GM19328 (cell line): Measurements from ENCODE around the gene FAAP20.

ENCODE experiments used
- ATAC-seq: cut with Tn5 transposase; IDR thresholded peaks from one replicate; pipeline ENCODE4 v1.9.1; 2021; ENCODE audit warnings: mild to moderate bottlenecking, moderate library complexity; ENCODE audit not compliant: unreplicated experiment

FAAP20 gene

GRCh38 chr1:2180297-2181245 lies 14.0 kb downstream of the FAAP20 start:
- ATAC-seq, result no peak

GRCh38 chr1:2179283-2180013 lies 15.1 kb downstream of the FAAP20 start:
- ATAC-seq, result no peak

GRCh38 chr1:2178875-2179274 lies 15.7 kb downstream of the FAAP20 start:
- ATAC-seq, result no peak

- ATAC-seq, result no peak
Measured at GRCh38 chr1:2177946-2178538, 16.5 kb downstream of the FAAP20 start.

GRCh38 chr1:2177541-2177940 lies 17.0 kb downstream of the FAAP20 start:
- no peak for ATAC-seq

GRCh38 chr1:2176615-2177014 lies 18.0 kb downstream of the FAAP20 start:
- ATAC-seq, result no peak

- ATAC-seq, result no peak
Measured at GRCh38 chr1:2175681-2176454, 18.7 kb downstream of the FAAP20 start.

- no peak for ATAC-seq
Measured at GRCh38 chr1:2175055-2175414, 19.5 kb downstream of the FAAP20 start.

GRCh38 chr1:2174348-2175054 lies 20.1 kb downstream of the FAAP20 start:
- no peak for ATAC-seq

- no peak for ATAC-seq
Measured at GRCh38 chr1:2173546-2174347, 20.8 kb downstream of the FAAP20 start.

GRCh38 chr1:2172551-2173146 lies 21.9 kb downstream of the FAAP20 start:
- no peak for ATAC-seq

GRCh38 chr1:2172012-2172411 lies 22.6 kb downstream of the FAAP20 start:
- ATAC-seq, result no peak

- no peak for ATAC-seq
Measured at GRCh38 chr1:2170211-2170610, 24.4 kb downstream of the FAAP20 start.

GRCh38 chr1:2169200-2169836 lies 25.3 kb downstream of the FAAP20 start:
- no peak for ATAC-seq

GRCh38 chr1:2168535-2168934 lies 26.0 kb downstream of the FAAP20 start:
- no peak for ATAC-seq

GRCh38 chr1:2168090-2168489 lies 26.5 kb downstream of the FAAP20 start:
- ATAC-seq, result no peak

- no peak for ATAC-seq
Measured at GRCh38 chr1:2166695-2167094, 27.9 kb downstream of the FAAP20 start.

- no peak for ATAC-seq
Measured at GRCh38 chr1:2166254-2166653, 28.3 kb downstream of the FAAP20 start.

- no peak for ATAC-seq
Measured at GRCh38 chr1:2165646-2166045, 28.9 kb downstream of the FAAP20 start.
